HepG2 (cell line): ENCODE measurements around the gene KCTD8.

Source experiments
- POLR2A ChIP-seq, 2 experiments: IDR thresholded peaks; 2 replicates each; pipeline ENCODE4 v1.6.1; 2011; ENCODE audit warnings: low read depth in 2 of 2, low read length in 2 of 2, mild to moderate bottlenecking in 1 of 2, moderate library complexity in 1 of 2; ENCODE audit not compliant: insufficient read depth in 1 of 2
- ZNF557 ChIP-seq: sonication (generic); formaldehyde crosslinking; IDR thresholded peaks from 2 replicates; pipeline ENCODE4 v1.4.0; 2020; ENCODE audit warnings: missing genetic modification reagents

DNA sequence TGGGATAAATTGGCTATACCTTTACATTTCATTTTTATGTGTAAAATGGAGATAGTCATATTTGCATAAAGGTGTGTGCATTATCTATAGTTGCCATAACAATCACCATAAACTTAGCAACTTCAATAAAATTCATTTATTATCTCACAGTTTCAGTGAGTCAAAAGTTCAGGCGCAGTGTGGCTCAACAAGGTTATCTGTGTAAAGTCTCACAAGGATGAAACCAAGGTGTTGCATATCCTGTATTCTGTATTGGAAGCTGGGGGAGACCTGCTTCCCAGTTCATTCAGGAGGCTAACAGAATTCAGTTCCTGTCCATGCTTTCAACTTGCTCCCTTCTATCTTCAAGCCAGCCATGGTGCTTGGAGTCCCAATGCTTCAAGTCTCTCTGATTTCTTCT lies 169.5 kb downstream of the KCTD8 start:
- no peak for TF ChIP-seq POLR2A (IDR thresholded peaks at IDR 0.05; ENCODE audit: insufficient read depth in 1 of 2, low read depth in 2 of 2, low read length in 2 of 2)
- no peak for TF ChIP-seq ZNF557 (CRISPR knock-in tag)
